ENCODE results near the gene TMEM140.

The TMEM140 gene

DNA sequence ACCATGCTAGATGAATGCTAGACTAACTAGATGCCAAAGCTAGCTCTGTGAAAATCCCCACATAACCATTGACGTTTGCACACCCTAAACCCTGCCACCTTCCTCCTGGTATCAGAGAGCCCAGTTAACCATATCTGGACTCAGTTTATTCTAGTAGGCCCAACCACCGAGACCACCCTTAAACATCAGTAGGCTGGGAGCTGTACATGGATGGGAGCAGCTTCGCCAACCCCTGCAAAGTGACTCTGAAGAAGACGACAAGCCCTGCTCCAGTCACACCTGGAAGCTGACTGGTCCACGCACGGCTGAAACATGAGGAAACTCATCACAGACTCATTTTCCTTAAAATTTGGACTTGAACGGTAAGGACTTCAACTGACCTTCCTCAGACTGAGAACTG is 27.1 kb downstream of the TMEM140 start:
- DNase-seq (ENCODE audit: low read depth, low spot score) = no peak

DNA sequence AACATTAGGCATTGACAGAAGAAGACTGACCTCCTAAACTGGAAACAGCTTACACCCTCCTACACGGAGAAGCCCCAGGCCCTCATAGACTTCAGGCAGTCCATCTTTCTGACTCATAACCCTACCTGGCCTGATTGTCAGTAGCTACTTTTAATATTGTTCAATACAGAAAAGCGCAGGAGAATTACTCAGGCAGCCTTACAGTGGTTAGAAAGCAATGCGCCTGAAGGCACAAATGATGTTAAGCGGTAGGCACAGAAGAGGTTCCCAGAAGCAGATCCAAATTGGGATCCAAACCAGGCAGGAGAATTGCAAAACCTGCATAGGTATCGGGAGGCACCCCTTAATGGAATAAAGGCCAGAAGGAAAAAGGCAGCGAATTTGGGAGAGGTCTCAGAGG is 28.1 kb downstream of the TMEM140 start:
- no peak for DNase-seq (ENCODE audit: low read depth, low spot score)

DNA sequence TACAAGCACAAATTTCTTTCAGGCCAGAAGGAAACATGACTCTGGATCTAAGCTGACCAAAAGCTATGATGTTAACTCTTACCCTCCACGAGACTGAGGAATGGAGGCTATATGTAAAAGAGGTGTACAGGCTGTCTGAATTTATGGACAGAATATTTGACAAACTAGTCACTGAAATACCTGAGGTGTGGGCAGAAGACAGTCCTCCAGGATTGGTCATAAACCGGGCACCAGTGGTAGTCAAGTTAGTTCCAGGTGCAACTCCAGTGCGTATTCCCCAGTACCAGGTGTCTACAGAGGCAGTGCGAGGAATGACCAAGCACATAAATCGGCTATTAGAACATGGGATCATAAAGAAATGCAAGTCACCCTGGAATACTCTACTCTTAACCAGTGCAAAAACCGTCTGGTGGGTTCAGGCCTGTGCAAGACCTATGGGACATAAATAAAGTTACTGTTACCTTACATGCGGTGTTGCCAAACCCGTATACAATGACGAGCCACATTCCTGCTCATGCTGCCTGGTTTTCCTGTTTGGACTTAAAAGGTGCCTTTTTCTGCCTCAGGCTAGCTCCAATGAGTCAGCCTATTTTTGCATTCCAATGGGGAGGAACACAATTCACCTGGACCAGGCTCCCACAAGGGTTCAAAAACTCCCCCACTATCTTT is 29.3 kb downstream of the TMEM140 start:
- no peak for DNase-seq (ENCODE audit: low read depth, low spot score)

DNA sequence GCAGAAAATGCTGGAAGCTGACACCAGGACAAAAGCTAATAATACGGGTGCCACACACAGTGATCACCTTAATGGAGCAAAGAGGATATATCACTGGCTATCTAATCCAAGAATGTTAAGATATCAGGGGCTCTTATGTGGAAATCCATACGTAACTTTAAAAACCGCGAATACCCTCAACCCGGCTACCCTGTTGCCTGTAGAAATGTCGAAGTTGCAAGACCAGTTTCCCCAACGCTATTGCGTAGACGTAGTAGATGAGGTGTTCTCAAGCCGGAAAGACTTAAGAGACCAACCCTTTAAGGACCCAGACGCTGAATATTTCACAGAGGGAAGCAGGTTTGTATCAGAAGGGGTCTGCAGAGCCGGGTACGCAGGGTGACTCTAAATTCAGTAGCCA is 30.5 kb downstream of the TMEM140 start:
- no peak for DNase-seq (ENCODE audit: low read depth, low spot score)

DNA sequence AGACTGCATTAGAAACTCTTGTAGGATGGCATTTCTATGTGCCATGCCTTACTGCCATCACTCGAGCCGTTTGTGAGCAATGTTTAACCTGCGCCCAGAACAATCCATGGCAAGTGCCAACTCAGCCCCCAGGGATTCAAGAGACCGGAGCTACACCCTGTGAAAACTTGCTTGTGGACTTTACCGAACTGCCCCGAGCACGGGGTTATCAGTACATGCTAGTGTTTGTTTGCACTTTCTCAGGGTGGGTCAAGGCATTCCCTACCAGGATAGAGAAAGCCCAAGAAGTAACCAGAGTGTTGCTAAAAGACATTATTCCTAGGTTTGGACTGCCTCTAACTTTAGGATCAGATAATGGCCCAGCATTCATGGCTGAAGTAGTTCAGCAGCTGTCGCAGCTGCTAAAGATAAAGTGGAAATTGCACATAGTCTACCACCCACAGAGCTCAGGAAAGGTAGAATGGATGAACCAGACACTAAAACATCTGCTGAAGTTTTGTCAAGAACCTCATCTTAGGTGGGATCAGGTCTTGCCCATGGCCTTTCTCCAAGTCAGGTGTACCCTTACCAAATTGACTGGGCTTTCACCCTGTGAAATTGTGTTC is 31.6 kb downstream of the TMEM140 start:
- no peak for DNase-seq (ENCODE audit: low read depth, low spot score)

DNA sequence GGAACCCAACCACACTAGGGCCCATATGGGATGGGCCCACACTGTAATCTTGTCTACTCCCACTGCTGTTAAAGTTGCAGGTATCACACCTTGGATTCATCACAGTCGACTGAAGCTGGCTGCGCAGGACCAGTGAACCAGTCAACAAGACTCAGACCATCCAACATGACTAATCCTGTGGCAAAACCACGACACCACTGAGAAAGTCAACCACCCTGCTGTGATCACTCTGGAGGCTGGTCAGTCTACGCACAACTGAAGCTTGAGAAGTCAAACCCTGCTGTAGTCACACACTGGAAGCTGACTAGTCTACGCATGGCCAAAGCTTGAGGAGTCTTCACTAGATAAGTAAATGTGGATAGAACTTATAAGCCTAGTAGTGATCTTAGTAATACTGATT is 32.2 kb downstream of the TMEM140 start:
- DNase-seq (ENCODE audit: low read depth, low spot score) = no peak

DNA sequence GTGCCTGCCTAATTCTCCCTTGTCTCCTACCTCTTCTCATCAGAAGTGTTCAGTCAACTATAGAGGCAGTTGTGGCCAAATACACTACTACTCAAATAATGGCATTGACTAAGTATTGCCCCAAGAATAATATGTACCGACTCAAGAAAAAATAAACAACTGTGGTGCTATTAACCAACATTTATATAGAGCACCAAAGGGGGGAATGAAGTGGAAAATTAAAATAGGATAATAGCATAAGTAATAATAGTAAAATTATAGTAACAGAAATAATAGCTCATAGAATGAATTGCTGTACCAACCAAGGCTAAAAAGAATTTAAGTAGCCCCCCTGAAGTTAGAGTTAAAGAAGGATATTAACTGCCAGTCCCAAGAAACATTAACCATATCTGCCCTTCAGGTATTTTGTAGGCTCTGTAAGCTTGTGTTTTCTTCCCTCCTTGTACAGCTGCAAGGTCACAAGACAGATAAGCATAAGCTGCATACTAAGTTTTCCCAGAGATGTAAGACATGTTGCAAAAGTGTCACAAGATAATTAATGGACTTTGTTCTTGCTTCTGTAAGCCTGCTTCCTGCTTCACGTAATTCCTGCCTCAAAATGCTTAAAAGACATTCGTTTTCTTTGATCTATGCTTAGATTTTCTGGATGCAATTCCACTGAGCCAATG is 33.5 kb downstream of the TMEM140 start:
- no peak for DNase-seq (ENCODE audit: low read depth, low spot score)

DNA sequence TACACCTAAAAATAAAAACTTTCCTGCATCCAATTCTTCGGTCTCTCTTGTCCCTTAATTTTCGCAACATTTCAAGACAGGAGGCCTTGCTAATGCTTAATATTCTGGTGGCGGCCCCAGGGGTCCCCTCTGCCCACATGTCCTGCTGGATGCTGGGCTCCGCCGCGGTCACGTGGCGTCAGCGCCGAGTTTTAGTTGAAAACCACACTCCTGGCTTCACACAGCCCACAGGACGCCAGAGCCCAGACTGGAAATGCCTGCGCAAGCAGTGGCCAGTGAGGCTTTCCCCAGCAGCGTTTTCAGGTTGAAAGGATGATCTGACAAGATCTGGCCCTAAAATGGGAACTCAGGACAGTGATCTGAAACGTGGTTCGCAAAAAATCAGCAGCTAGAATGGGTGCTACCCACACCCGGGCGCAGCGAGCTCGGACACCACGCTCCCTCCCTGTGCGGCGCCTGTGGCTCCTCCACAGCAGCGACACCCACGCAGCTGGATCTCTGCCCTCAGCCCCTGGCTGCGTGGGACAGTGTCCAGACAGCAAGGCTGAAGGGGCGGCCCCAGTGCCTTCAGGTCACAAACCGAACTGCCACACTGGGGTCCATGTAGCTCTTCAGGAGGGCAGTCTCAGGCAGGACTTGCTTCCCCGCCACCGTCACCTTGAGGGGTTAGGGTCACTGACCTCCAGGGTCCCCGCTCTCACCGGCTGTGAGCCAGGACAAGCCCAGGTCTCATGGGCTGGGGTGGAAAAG is 34.2 kb downstream of the TMEM140 start:
- no peak for DNase-seq (ENCODE audit: low read depth, low spot score)

DNA sequence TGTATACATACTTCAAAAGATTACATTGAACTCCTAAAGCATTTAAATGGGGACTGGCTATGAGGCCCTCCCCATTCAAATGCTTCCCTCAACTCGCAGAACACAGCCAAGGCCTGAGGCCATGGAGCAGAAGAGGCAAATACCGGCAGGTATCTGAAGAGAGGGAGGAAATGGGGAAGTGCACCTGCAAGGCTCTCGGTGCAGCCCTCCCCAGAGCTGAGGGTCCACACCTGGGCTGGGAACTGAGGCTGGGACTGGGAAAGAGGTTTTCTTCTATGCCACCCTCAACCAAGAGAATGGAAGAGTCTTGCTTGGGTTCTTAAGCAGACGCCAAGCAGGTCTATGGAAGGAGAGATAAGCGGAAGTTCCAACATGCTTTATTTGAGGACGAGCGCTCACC is 35.6 kb downstream of the TMEM140 start:
- no peak for DNase-seq (ENCODE audit: low read depth, low spot score)

DNA sequence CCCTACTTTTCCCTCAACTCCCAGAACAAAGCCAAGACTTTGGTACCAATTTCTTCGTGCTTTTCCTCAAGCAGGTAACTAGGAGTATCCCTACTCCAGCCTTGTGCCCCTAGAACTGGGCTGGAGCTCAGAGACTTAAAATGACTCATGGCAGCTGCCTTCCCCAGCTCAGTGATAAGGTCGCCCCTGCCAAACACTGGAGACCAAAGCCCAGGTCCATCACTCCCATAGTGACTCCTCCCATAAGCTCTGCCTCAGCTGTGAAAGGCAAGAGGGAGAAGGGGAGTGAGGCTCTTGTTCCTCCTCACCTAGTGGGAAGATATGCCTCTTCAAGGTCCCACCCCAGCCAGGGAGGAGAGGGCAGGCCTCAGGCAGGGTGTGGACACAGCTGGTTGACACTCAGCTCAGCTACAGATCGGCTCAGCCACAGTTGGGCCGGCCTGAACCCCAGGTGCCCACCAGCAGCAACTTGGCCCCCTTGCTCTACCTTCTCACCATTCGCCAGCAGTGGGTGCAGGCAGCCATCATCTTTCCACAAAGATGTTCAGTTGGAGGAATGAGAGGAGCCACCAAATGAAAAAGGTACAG is 36.5 kb downstream of the TMEM140 start:
- no peak for DNase-seq (ENCODE audit: low read depth, low spot score)

DNA sequence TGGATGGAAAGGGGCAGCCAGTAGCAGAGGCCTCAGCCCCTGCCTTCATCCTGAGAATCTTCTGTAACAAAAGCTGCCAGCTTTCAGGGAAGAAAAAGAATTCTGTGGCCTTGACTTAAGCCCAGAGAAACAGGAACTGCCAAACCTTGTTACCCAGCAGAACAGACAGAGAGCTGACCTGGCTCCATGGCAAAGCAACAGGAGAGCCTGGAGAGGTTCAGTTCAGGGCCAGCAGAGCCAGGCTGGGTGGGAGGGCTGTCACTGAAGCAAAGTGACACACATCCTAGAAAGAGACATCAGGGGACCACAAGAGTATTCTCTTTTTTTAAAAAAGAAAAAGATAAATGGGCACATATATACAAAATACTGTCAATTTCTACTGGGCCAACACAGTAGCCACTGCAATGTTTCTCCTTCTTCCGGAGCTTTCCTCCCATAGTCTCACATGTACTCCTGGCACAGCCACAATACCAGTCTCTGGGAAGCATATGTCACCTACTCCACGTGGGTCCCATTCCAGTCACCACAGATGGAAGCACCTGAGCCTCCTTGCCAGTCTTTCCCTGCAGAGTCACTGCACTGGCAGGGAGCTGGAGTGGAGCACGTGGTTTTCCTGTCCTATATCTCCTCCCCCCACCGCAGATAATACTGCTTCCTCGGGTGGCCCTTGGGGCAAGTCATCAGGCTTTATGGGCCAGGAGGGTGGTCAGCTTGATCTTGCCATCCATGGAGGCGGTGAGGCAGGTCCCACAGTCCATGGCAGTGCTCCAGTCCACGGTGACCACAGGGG is 37.8 kb downstream of the TMEM140 start:
- no peak for DNase-seq (ENCODE audit: low read depth, low spot score)

DNA sequence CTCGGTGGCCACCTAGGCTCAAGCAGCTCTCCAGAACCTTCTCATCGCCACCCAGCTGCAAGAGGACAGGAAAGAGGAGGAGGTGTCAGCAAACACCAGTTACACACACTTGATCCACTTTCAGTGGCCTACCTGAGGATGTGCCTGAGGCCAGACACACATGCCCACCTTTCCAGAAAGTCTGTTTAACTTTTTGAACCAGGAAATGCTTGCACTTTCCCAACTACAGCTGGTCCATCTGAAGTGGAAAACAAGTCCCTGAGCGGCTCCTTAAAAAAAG is 38.3 kb downstream of the TMEM140 start:
- DNase-seq (ENCODE audit: low read depth, low spot score) = no peak

DNA sequence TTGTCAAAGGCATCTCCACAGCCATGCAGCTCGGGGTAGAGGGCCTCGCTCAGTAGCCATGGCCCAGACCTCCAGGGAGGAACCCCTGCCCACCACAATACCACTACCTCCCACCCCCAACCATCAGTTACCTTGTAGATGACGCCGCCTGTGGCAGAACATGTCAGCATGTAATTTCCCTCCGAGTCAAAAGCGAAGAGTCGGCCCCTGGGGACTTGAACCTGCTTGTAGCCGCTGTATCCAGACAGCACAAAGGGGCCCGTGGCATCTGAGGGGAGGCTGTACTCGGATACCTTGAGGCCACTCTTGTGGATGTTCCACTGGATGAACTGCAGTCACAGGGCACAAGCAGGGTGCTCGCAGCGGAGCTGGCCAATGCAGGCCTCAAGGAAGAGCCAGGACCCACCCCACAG is 39.0 kb downstream of the TMEM140 start:
- no peak for DNase-seq (ENCODE audit: low read depth, low spot score)

DNA sequence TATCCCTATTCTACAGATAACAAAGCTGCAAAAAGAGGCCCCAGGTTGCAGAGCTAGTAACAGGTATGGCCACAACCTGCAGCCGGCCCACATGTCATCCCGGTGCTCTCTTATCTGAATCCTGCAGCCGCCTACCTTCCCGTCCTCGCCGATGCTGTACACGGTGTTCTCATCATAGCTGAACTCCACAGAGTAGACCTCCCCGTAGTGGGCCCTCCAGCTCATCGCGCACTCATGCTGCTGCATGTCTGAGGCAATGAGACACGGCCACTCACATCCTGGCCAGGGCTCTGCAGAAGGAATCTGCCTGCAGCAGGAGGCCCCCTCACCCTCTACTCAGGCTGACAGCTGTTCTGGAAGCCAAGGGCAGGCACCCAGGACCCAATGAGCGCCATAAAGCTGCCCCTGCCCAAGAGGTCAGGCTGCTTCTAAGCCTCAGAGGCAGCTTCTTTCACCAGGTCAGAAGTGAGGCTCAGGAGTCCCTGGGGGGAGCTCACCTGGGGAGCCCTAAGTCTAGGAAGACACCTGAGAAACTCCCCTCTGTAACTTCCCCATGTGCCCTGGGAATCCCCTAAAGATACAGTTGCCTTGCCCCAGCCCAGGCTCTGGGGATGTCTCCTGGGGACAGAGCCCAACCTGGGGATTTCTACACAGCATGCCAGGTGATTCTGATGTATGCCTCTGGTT is 40.6 kb downstream of the TMEM140 start:
- DNase-seq (ENCODE audit: low read depth, low spot score) = no peak

DNA sequence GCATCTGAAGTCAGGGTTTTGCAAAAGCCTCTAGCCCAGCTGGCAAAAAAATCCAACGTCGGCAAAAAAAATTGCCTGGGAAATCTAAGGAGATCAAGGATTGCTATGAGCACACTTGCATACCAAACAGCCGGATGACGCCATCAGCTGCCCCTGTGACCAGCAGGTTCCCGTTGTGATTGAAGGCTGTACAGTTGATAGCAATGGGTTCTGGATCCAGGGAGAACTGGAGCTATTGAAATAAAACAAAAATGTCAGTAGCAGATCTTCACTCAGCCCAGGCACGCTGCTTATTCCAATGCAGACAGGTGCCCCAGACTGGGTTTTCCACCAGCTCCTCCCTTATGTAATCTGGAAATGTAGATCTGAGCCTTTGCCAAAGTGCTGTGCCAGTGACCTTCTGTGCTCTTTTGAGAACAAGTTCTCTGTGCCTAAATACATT is 41.4 kb downstream of the TMEM140 start:
- no peak for DNase-seq (ENCODE audit: low read depth, low spot score)

DNA sequence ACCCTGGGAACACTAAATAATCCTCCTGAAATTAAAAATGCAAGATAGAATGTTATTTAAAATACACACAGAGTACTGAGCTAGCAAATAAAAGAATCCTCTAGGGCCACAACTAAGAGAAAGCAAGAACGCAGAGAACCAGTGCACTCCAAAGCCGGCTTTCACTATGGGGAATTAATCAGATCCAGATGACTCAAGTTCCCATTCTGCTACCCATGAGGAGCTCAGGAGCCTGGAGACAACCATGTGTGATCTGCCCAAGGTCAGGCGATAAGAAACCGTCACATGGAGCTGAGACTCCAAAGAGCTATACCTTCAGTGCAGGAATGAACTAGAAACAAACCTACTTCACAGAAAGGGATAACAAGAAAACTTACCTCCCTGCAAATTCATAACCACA is 42.1 kb downstream of the TMEM140 start:
- no peak for DNase-seq (ENCODE audit: low read depth, low spot score)

DNA sequence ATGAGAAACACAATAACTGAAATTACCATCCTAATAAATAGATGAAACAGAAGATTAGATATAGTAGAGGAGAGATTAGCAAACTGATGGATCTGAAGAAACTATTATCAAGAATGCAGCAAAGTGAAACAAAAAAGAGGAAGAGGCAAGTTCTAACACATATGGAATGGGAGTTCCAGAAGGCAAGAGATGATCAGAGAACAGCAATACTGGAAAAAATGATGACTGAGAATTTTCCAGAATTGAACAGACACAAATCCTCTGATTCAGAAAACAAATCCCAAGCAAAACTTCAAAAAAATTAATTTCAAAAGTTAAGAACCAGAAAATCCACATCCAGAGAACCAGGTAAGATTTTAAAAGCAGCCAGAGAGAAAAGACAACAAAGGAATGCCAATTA is 42.8 kb downstream of the TMEM140 start:
- DNase-seq (ENCODE audit: low read depth, low spot score) = no peak

DNA sequence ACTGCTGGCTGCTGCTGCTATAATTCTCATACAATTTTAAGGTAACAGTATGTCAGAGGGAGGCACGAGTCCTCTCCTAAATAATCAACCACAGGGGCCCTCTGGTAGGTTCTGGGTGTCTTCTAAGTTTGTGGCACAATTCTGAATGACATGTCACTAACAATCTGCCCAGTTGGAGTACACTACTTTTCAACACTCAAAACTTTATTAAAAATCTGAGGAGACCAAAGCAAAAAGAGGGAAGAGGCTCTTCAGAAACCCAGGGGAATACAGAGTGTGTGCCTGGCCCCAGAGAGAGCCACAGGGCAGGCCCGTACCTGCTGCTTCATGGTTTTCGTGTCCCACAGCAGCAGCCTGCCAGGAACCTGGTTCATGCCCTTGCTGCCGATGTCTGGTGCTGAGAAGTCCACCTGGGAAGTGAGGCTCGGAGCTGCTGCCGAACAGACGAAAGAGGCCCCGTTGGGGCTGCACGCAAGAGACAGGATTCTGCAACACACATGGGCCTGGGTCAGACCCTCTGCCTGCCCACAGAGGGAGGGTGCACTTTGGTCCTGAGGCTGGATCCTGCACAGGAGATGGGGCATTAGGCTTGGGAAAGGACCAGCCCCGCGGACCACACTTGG is 45.2 kb downstream of the TMEM140 start:
- DNase-seq (ENCODE audit: low read depth, low spot score) = no peak

DNA sequence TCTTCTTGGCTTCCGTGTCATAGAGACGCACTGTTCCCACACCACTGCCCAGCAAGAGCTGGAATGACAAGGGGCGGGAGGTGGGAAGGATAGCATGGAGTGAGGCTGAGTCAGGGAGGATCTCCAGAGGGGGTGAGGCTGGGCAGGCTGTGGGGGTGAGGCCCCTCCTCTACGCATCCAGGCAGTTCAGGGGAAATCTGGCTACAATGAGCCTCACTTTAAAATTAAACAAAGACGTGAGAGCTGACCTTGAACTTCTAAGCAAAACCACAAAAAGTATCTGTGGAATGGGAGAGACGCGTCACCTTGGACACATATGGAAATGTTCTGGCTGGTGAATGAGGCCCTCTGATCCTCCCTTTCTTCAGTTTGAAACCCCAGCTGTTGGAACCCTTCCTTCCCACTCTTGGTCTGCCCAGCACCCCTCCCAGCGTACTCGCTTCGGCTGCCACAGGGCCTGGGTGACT is 45.8 kb downstream of the TMEM140 start:
- DNase-seq (ENCODE audit: low read depth, low spot score) = no peak

DNA sequence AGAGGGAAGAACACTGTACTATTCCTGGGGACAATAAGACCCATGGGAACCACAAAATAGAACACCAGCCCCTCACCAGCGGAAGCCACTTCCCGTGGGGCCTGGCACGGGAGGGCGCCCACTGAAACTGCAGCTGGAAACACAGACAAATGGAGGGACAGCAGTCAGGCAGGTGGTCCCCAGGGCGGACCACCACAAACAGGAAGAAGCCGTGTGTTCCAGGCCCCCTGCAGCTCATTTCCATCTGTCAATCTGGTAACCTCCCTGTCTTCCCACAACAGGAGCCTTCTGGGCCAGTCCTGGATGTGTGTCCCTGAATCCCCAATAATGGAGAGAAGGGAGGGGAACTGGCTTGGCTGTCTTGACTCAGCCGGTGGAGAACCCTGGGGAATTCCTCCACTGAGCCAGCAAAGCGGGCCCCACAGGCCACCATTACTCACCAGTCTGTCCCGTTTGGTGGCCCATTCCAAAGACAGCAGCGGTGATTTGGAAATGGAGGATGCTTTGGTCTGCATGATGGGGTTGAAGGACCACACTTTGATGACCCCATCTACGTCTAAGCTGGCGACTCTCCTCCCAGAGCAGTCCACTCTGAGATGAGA is 46.7 kb downstream of the TMEM140 start:
- DNase-seq (ENCODE audit: low read depth, low spot score) = no peak
